Measurements from ENCODE around the gene TTLL10.
"Not testable (repeated sequence)": the region's sequence is repeated elsewhere in the genome, so short reads cannot be mapped to it uniquely, and the experiment has no call there.

TTLL10 gene

GRCh38 chr1:1141911-1142250 lies 31.8 kb upstream of the TTLL10 start:
- no peak for DNase-seq

GRCh38 chr1:1142352-1142751 lies 31.3 kb upstream of the TTLL10 start:
- not testable (repeated sequence) for DNase-seq

- no peak for DNase-seq
Measured at GRCh38 chr1:1142844-1143243, 30.8 kb upstream of the TTLL10 start.

DNA sequence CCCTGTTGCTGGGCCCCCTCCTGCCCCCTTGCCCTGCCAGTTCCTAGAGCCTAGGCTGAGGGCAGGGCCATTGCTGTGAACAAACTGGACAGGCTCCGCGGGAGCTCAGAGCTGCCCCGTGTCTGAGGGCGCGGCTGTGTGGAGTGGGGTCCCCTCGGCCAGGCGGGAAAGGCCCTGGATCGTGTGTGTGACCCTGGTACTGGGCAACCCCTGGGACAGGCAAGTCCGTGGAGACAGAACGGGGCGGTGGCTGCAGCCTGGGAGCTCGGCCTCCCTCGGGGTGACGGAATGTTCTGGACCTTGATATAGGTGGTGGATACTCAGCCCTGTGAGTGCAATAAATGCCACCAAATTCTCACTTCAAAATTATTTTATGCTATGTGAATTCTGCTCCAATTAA lies 30.0 kb upstream of the TTLL10 start:
- no peak for DNase-seq

GRCh38 chr1:1144122-1144842 lies 29.4 kb upstream of the TTLL10 start:
- peak; percentile 34 for DNase-seq

- DNase-seq = no peak
Measured at GRCh38 chr1:1144843-1145546, 28.7 kb upstream of the TTLL10 start.

DNA sequence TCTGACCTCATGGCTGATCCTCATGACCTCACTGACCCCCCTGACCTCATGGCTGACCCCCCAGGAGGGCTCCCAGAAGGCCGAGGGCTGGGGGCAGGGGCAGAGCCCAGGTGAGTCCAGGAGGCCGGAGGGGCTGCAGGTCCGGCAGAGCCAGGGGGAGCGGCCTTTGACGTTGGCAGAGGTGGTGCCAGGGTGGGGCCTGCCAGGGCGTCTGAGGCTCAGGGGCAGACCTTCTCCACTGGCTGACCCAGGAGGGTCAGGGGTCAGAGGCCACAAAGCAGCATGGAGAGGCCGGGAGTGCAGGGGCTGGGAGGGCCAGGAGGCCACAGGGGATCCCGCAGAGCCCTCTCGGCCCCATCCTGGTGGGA lies 28.1 kb upstream of the TTLL10 start:
- DNase-seq = no peak

GRCh38 chr1:1146026-1146425 lies 27.7 kb upstream of the TTLL10 start:
- no peak for DNase-seq

DNA sequence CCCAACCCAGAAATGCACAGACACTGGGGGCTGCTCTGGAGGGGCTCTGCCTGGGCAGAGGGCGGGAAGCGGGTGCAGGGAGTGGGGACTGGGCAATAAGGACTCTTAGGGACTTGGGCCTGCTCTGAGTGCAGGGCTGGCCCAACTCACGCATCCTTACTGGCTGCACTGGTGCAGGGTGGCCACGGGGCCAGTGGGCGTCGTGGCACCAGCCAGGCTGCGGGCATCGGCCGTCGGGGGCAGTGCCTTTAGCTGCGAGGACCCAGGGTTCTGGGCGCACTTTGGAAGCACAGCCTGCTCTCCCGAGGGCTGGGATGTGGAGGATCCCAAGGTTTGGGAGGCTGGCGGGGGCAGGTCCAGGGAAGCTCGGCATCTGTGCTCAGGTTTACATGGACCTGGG lies 27.1 kb upstream of the TTLL10 start:
- no peak for DNase-seq

GRCh38 chr1:1148061-1148460 lies 25.6 kb upstream of the TTLL10 start:
- DNase-seq = no peak

GRCh38 chr1:1148569-1148968 lies 25.1 kb upstream of the TTLL10 start:
- no peak for DNase-seq

DNA sequence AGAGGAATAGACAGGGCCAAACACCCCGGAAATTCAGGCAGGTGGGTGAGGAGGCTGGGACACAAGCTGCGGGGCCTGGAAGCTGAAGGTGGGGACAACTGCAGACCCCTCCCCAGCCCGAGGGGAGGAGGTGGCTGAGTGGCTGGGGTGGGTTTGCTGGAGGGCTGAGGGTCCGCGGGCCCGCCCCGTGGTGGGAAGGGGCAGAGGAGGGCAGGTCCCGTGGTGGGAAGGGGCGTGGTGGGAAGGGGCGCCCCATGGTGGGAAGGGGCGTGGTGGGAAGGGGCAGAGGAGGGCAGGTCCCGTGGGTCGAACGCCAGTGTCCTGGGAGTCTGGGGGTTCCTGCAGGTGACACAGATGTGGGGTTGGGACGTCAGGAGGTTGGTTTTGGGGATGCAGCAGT lies 24.3 kb upstream of the TTLL10 start:
- no peak for DNase-seq

DNA sequence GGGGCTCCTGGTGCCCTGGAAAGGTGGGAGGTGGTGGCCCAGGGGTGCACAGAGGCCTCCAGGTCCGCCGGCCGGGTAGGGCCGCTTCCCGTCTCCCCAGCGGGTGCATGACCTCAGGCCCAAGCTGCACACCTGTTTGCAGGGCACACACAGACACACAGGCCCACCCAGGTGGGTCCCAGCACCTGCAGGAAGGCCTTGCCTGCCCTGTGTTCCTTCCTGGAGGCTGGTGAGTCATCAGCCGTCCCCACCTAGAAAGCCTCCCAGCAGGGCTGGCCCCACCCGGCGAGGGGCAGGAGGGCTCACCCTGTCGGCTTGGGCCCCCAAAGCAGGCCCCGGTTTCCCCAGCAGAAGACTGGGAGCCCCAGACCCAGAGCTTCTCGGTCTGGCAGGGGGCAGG lies 23.6 kb upstream of the TTLL10 start:
- no peak for DNase-seq

DNA sequence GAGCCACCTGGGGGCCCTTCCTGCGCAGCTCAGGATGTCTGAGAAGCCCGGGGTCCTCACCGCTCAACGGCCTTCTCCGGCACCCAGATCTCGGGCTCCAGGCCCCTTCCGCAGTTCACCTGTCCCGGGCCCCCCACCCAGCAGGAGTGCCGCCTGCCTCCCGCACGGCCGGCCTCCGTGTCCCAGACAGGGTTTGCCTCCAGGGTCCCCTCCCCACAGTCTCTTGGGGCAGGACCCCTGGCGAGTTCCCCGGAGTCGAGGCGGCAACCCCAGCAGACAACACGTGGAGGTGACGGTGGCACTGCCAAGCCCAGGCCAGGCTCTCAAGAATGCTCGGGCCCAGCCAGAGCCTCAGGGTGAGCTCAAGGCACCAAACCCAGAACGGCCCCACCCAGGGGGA lies 22.4 kb upstream of the TTLL10 start:
- DNase-seq = no peak

GRCh38 chr1:1152431-1152830 lies 21.2 kb upstream of the TTLL10 start:
- not testable (repeated sequence) for DNase-seq

DNA sequence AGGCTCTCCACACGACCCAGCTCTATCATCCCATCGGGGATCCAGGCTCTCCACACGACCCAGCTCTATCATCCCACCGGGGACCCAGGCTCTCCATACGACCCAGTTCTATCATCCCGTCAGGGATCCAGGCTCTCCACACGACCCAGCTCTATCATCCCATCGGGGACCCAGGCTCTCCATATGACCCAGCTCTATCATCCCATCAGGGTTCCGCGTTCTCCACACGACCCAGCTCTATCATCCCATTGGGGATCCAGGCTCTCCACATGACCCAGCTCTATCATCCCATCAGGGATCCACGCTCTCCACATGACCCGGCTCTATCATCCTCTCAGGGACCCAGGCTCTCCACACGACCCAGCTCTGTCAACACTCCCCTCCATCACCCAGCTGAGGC lies 20.5 kb upstream of the TTLL10 start:
- DNase-seq = not testable (repeated sequence)

DNA sequence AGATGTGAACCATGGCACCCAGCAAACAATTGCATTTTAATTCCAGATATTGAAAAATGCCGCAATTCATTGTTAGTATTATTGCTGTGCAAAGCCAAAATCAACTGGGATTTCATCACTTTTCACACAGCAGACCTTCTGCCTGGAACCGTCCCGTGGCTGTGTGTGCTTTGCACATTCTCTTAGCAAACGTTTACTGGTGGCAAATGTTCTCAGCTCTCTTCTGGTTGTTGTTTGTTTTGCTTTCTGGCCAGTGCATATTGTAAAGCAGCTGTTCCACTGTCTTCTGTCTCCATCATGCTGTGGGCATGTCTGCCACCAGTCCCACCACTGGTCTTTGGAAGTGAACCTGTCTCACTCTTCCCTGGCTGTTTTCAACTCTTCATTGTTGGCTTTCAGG lies 19.8 kb upstream of the TTLL10 start:
- no peak for DNase-seq

DNA sequence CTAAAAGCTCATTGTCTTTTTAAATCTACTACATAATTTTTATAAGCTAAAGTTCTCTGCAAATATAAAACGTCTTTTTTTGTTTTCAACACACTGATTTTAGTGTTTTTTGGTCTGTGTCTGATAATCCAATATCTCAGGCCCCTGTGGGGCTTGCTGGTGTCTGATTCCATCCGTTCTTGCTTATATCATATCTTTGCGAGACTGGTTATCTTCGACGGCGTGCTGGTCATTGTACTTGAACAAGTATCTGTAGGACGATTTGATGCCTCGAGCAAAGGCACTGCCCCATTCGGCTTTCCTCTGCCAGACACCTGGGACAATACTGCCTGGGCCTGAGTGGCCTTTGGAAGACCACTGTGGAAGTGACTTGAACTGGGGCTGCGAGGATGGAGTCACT lies 18.4 kb upstream of the TTLL10 start:
- no peak for DNase-seq

DNA sequence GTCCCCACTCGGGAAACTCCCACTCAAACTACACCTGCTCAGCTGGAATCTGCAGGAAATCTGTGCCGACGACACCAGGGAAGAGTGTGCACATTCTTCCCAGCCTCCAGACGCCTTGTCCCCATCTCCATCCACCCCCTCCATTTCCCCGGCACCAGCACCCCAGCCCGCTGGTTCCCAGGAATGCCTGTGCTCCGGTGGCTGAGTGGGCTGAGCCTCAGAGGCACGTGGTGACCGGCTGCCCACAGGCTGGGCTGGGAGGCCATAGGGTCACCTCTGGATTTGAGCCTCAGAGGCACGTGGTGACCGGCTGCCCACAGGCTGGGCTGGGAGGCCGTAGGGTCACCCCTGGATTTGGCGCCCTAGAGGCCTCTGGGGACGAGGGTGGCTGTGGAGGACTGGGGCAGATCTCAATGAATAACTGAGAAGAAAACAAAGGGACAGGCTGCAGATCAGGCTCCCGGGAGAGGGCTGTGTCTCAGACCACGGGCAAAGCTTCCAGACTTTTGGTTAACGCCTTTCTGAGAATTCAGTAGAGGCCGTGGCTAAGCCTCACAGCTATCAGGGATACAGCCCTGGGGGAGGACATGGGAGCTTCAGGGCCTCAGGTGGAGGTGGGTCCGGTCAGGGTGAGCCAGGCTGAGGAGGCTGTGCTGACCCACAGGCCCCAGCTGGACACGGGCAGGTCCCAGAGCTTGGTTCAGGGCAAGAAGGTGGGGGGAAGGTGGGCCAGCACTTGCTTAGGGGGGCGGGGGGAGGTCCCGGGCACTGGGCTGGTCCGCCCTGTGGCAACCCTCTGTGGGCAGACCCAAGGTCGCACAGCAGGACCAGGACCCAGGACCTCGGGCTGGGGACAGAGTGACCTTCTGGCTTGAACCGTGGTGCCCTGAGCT lies 17.3 kb upstream of the TTLL10 start:
- DNase-seq = no peak

- DNase-seq = no peak
Measured at GRCh38 chr1:1157033-1157365, 16.7 kb upstream of the TTLL10 start.

DNA sequence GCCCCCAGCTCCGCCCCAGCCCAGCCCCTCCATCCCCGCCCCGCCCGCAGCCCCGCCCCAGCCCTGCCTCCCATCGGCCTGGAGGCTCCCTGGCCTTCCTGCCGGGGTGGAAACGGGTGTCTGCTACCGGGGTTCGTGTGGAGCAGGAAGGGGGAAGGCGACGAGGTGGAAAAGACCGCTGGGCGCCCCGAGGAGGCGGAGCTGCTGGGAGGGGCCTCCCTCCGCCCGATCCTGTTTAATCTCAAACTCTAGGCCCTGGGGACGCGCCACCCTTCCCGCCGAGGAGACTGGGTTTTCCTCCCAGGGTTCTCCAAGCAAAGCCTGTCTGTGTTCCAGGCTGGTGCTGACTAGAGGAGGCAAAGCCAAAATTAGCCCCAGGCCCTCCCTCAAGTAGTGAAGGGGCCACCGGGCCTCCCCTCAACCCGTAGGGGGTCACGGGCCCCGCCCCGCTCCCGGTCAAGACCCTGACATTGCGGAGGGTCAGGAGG lies 16.2 kb upstream of the TTLL10 start:
- DNase-seq = peak; percentile 46

DNA sequence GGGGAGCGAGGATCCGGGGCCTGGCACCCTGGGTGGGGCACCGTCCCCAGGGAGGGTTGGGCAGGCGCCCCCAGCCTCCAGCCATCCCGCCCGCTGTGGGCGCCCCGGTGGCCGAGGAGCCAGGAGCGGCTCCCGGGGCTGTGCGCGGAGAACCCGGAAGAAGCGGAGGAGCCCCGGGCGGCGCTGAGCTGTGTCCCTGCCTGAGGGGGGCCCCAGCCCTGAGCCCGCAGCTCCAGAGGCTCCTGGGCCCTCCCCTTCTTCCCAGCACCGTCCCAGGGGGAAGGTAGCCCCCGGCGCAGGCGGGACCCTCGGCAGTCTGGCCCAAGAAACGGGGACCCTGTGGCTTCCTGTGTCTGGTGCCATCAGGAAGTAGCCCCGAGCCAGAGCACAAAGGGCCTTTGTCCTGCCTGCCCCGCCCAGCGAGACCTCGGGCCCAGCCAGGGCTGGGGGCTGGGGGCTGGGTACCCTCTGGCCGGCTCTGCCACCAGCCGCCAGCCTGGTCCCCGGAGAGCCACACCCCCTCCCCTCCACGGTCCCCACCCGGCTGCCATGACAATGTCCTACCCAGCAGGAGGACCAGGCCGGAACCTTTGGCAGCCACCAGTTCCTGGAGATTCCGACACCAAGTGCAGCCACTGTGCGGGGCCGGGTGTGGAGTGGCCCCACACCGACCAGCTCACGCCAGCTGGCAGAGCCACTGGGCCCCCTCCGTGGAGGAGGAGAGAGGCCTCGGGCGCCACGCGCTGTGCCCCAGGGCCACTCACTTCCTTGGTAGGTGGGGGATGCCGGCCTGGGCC lies 15.6 kb upstream of the TTLL10 start:
- DNase-seq = peak; percentile 9
